LHCN-M2 (cell line): ENCODE results near the gene OGFRL1. TPM values are rescaled to one million over a fixed set of nuclear protein-coding genes. Genes with fewer than 3 reads are reported as not detected.
"Not testable (repeated sequence)": the region's sequence is repeated elsewhere in the genome, so short reads cannot be mapped to it uniquely, and the experiment has no call there.

Experiments used
- DNase-seq: peaks from one replicate; pipeline ENCODE4 v3.0.0-alpha.2; 2012; ENCODE audit warnings: low read depth
- polyA plus RNA-seq: library from polyadenylated mRNA; unstranded; fragments of >200 nt; gene quantifications from one replicate; pipeline ENCODE4 v1.2.1, GENCODE V29; 2012; ENCODE audit warnings: missing spikeins
- total RNA-seq: library from RNA; depleted of rRNA; stranded (reverse); fragments of >200 nt; gene quantifications from 2 replicates; pipeline ENCODE4 v1.2.3, GENCODE V29; 2014; rRNA removed

OGFRL1 gene
- total RNA-seq: 30.7 and 35.3 TPM in 2 replicates
- 12.0 TPM for polyA plus RNA-seq

DNA sequence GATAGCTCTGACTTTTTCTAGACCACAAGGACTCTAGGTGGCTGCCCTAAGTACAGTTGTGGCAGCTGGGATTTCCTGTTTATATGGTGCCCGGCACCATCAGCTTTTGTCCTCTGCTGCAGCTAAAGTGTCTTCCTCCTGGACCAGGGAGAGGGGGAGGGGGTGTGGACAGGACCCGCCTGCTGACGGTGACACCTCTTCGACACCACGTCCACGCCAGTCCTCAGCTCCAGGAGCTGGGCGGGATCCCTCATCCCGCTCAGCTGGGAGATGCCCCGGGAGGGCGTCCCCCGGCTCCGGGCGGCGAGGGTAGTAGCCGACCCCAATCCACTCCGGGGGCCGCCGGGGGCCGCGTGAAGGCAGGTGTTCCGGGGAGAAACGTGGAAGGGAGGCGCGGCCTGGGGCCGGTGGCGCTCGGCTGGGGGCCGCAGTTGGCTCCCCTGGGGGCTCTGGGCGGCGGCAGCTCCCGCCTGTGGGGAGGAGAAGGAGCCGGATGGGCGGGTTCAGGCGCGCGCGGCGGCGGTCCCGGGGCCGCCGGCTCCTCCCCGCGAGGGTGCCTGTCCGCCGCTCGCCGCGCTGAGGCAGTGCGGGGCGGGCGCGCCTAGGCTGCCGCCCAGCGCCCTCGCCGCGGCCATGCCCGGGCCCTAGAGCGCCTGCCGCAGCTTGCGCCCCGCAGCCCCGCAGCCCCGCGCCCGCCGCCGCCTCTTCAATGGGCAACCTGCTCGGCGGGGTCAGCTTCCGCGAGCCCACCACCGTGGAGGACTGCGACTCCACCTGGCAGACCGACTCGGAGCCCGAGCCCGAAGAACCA lies at the start of gene OGFRL1:
Gene OGFRL1, plus strand, starts transcription at position 584 of the 811 bp plus-strand sequence. Its CDS starts 126 bp downstream, at position 710.
- DNase-seq: peak; percentile 93

- DNase-seq: peak; percentile 31
These were observed 48.9 kb upstream of the OGFRL1 start for GRCh38 chr6:71239694-71240093.

- no peak for DNase-seq
These were observed 43.2 kb upstream of the OGFRL1 start for GRCh38 chr6:71245265-71246049.

DNA sequence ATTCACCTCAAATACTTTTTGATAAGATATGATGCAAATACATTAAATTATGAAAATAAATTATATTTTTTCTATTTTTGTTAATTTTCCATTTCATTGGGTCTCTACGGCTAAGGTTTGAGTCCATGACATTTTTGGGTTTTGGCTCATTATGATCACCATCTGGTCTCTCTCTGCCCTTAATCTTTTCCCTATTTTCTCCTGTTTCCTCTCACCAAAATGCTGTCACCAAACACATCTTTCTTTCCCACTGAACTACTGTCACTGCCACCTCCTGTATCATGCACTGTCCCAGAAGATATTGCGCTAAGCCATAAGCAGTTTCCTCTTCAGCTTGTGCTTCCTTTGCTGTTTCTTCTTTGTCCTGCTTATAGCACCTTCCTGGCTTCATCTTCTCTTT lies 42.0 kb upstream of the OGFRL1 start:
- no peak for DNase-seq

- DNase-seq: peak; percentile 87
These were observed 40.3 kb upstream of the OGFRL1 start for GRCh38 chr6:71248306-71248765.

DNA sequence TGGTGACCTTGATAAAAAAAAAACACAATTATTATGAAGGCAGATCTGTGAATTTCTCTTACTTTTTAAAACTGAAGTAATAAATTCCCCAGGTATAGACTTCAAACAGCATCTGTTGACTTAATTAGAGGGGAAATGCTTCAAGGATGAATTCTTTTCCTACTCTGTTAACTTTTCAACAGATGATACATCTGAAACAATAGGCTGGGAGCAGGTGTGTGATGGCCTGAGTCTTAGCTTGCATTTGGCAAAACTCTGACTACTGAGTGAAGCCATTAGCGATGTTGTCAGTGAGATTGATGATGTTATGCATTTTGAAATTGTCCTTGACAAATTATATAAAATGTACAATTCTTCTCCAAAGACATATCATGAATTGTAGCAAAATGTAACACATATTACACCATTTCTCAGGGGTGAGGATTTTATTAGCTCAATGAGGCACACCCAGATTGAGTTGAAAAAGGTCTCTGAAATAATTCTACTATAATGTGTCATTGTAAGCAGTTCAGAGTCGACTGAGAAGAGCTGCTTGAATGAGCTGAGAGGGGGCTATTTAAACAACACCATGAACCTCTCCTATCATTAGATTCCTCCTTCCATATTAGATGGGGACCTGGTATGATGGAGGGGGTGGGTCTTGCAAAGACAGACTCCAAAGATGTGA lies 39.6 kb upstream of the OGFRL1 start:
- DNase-seq: peak; percentile 26

DNA sequence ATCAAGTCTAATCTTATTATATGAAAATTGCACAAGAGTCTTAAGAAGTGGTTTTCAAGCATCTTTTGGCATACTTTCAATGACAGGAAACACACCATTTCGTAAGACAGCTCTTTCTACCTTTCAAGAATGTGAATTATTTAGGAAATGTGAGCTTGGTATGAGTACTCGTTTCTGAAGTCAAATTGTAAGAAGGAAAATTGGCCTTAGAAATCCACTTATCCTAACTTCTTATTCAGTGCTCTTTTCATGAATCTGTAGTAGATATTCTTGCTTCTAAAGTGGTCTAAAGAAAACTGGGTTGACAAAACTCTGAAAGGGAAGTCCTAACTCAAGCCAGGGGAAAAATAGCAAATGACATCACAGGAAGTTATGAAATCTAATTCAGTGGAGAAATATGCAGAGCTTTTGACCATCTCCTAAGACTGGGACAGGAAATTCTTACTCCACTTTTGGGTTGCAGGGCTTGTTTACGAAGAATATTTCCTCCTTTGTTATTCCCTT lies 38.5 kb upstream of the OGFRL1 start:
- peak; percentile 81 for DNase-seq

GRCh38 chr6:71252410-71252809 lies 36.2 kb upstream of the OGFRL1 start:
- DNase-seq: no peak

DNA sequence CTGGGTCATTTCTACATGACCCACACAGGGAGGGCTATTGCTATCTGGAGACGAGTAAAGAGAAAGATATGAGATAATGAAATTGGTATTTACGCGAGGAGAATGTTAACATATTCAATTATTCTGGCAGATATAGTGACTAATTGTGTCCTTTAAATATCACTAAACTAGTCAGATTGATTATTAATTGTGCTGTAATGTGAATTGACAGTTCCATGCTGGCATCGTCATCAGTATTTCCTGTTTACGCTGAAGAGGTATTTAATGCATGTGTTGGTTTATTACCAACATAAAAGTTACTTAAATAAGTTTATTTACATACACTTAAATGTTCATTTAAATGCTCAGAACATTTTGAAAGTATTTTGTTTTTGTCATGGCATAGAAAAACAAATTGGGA lies 35.7 kb upstream of the OGFRL1 start:
- no peak for DNase-seq

GRCh38 chr6:71254323-71254722 lies 34.3 kb upstream of the OGFRL1 start:
- peak; percentile 54 for DNase-seq

DNA sequence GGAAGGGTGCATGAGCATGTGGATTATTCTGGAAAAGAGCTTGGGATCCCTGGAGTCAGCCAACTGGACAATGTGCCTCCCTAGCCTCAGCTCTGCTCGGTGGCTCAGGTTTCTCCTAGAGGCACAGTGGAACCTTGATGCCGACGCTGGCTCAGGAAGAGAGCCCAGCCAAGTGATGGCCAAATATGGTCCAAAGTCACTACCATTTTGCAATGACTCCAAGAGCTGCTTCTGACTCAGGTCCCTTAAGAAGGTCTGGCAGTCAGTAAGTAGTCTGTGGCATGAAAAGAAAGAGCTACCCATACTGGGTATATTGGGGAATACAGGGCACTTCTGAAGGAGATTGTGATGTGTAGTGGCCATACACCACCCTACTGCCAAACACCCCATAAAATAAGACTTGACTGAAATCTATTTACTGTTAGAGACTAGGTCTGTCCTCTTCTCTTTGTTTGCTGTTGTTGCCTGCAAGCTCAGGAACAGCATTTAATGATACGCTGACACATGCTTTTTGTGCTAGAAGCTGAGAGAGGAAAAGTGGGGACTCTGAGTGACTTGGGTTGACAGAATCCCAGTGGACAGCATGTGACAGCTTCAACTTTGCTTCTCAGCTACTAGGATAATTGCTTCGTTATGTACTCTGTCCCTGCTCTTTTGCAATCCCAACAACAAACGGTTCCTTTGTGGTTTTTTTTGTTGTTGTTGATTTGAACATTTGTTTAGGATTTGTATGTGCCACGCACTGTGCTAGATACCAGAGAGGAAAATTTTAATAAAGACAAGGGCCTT lies 30.3 kb upstream of the OGFRL1 start:
- DNase-seq: no peak

DNA sequence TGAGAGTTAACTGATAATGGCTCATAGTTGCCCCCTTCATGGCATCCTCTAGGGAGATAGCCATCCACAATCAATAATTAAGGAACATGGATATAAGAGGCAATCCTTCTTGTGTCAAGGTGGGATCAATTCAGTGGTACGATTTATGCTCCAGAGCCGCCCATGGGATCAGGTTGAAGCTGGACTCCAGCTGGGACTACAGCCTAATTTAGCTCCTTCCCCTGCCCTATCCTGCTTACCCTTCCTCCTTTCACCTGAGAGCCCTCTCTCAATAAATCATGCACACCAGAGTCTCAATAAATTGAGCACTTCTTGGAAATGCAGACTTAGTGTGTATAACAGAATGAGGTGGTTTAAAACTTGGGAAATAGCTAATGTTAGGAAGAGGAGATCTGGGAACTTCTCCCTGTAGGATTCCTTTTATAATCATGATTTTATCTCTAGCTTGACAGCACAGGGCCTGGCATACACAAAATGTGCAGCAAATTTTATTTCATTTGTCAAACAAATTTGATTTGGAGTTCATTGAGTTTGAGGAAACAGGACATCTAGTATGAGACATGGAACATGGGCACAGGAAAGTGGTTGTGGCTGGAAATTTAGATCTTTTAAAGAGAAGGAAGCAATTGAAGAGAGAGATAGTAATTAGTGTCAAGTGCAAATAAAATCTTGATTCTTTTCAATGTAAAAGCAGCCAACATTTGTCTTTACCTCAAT lies 28.6 kb upstream of the OGFRL1 start:
- DNase-seq: no peak

DNA sequence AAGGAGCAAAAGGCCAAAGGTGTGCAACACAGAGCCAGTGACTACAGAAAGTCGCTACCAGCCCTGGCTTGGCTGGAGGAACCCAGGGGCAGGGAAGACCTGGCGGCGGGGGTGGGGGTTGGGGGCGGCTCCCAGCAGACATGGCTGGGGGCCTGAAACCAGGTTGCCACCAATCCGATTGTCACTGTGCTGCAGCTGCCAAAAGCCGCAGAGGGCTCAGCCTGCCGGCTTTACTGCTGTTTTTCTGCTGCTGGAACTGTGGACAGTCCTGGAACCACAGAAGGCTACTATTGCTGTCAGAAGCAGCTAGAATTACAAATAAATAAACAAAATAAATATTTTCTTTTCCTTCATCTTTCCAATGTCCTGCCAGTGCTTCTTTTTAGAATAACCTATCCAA lies 25.7 kb upstream of the OGFRL1 start:
- DNase-seq: no peak

DNA sequence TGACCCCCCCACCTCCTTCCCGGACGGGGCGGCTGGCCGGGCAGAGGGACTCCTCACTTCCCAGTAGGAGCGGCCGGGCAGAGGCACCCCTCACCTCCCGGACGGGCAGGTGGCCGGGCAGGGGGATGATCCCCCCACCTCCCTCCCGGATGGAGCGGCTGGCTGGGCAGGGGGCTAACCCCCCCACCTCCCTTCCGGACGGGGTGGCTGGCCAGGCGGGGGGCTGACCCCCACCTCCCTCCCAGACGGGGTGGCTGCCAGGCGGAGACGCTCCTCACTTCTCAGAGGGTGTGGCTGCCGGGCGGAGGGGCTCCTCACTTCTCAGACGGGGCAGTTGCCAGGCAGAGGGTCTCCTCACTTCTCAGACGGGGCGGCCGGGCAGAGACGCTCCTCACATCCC lies 22.2 kb upstream of the OGFRL1 start:
- not testable (repeated sequence) for DNase-seq

GRCh38 chr6:71268735-71269437 lies 19.7 kb upstream of the OGFRL1 start:
- DNase-seq: no peak

DNA sequence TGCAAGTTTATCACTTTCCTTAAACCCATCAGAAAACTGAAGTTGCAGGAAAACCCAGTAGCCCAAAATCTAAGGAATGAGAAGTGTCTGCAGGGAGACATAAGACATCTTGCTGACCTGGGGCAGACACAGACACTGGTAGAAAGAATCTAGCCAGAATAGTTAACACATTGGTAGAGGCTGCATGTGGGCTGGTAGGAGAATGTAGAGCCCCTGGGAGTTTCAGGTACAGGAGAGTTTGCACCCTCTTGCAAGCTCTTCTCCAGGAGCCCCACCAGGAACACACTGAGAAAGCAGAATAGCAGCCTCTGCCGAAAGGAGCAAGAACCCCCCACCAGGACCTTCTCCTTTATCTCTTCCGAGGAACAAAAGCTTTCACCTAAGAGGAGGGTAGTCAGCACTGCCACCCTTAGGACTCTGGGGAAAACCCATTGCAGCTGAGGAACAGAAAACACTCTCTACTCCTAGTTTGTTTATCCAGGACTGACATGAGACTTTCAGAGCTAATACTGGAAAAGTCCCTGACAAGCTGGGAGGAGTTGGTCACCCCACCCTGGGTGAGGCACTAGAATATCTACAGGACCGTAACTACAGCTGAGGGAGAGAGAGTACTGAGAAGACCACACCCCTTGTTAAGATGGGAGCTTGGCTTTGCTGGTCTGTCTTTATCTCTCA lies 10.5 kb upstream of the OGFRL1 start:
- DNase-seq: no peak

DNA sequence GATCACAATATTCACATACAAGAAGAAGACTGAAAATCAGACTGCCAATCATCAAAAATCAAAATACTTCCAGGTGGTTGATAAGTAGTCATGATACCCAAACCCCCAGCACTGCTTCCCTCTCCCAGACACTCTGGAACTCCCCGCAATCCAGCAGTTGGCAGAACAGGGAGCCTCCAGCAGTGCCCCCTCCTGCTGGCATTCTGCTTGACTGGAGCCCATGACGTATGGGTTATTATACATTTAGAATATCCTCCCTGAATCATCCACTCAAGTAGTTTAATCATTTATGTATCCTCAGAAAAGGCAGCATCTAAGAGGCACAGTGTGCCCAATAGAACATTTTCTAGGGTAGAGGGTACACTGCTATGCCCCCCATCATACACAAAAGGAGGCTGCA lies 9.3 kb upstream of the OGFRL1 start:
- no peak for DNase-seq

GRCh38 chr6:71279740-71280139 lies 8.9 kb upstream of the OGFRL1 start:
- no peak for DNase-seq

DNA sequence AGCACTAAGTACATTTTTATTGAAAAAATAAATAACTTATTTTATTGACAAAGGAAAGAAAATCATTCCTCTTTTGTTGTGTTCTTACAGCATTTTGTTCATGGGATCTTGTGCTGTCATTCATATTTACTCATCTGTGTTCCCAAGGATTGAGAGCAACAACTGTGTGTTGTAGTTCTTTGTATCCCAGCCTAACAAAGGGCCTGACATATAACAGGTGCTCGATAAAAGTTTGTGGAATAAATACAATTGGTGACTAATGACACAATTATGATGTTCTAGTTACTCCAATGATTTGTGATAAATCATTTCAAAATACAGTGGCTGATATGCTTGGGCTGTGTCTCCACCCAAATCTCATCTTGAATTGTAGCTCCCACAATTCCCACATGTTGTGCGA lies 7.9 kb upstream of the OGFRL1 start:
- peak; percentile 79 for DNase-seq
